NT2/D1 (cell line): ENCODE data around the gene PDZD4.

Source experiments
- SUZ12 ChIP-seq: IDR thresholded peaks from 2 replicates; pipeline ENCODE4 v1.6.1; 2011; ENCODE audit not compliant: insufficient read length, insufficient read depth; ENCODE audit errors: extremely low read depth
- YY1 ChIP-seq: IDR thresholded peaks from 2 replicates; pipeline ENCODE4 v1.6.1; 2011; ENCODE audit not compliant: insufficient read length, insufficient read depth
- ZNF274 ChIP-seq: IDR thresholded peaks from 2 replicates; pipeline ENCODE4 v1.6.1; 2011; ENCODE audit warnings: mild to moderate bottlenecking, low read depth, low read length

GRCh38 chrX:153777261-153778090 lies 52.9 kb downstream of the PDZD4 start:
- TF ChIP-seq ZNF274 = no peak
- TF ChIP-seq YY1 = no peak
- no peak for TF ChIP-seq SUZ12
